ENCODE results near the gene RAB10.

The RAB10 gene

GRCh38 chr2:26000561-26001082 is 33.3 kb upstream of the RAB10 start:
- H3K27ac ChIP-seq (ENCODE audit: low read length): no peak overlapping the region
- H3K27me3 ChIP-seq (ENCODE audit: low read depth, low read length): no peaks in the 10 kb centered on the region
- no peaks in the 10 kb centered on the region for H3K79me2 ChIP-seq (ENCODE audit: low read length)
- H3K36me3 ChIP-seq (replicated peaks; ENCODE audit: low read depth, low read length): no peaks in the 10 kb centered on the region
- H3K9ac ChIP-seq (ENCODE audit: low read length): no peak overlapping the region
- H2AFZ ChIP-seq (ENCODE audit: low read depth, low read length): no peak overlapping the region
- no peaks in the 10 kb centered on the region for H3K9me3 ChIP-seq (ENCODE audit: insufficient read depth, low read length)
- H3K4me2 ChIP-seq (ENCODE audit: low read length): no peak overlapping the region
- peaks cover 16% of the 10 kb centered on the region for H3K4me1 ChIP-seq (ENCODE audit: low read length)
- no peaks in the 10 kb centered on the region for H4K20me1 ChIP-seq (ENCODE audit: insufficient read depth, low read length)
- H3K4me3 ChIP-seq (ENCODE audit: low read length): no peak overlapping the region
- TF ChIP-seq CTCF (IDR thresholded peaks at IDR 0.05; ENCODE audit: low read depth, low read length) (no peak), EZH2phosphoT487 (IDR thresholded peaks at IDR 0.05; ENCODE audit: low read depth) (no peak)

- Histone ChIP-seq H3K36me3 (replicated peaks; ENCODE audit: low read depth, low read length) (no peaks in the 10 kb centered on the region), H3K79me2 (ENCODE audit: low read length) (no peaks in the 10 kb centered on the region), H4K20me1 (ENCODE audit: insufficient read depth, low read length) (no peaks in the 10 kb centered on the region), H2AFZ (ENCODE audit: low read depth, low read length) (no peak overlapping the region), H3K27me3 (ENCODE audit: low read depth, low read length) (no peaks in the 10 kb centered on the region), H3K4me1 (ENCODE audit: low read length) (peaks cover 24% of the 10 kb centered on the region), H3K27ac (ENCODE audit: low read length) (no peak overlapping the region), H3K9ac (ENCODE audit: low read length) (no peak overlapping the region), H3K4me2 (ENCODE audit: low read length) (no peak overlapping the region), H3K4me3 (ENCODE audit: low read length) (no peak overlapping the region), H3K9me3 (ENCODE audit: insufficient read depth, low read length) (no peaks in the 10 kb centered on the region)
- TF ChIP-seq EZH2phosphoT487 (IDR thresholded peaks at IDR 0.05; ENCODE audit: low read depth) (no peak), CTCF (IDR thresholded peaks at IDR 0.05; ENCODE audit: low read depth, low read length) (no peak)
Measured at GRCh38 chr2:26001743-26002351, 32.0 kb upstream of the RAB10 start.

GRCh38 chr2:26002632-26003310 is 31.1 kb upstream of the RAB10 start:
- TF ChIP-seq EZH2phosphoT487 (IDR thresholded peaks at IDR 0.05; ENCODE audit: low read depth): no peak
- no peak for TF ChIP-seq CTCF (IDR thresholded peaks at IDR 0.05; ENCODE audit: low read depth, low read length)
- Histone ChIP-seq H3K27me3 (ENCODE audit: low read depth, low read length) (no peaks in the 10 kb centered on the region), H3K9me3 (ENCODE audit: insufficient read depth, low read length) (no peaks in the 10 kb centered on the region), H3K4me1 (ENCODE audit: low read length) (peaks cover 25% of the 10 kb centered on the region), H3K79me2 (ENCODE audit: low read length) (no peaks in the 10 kb centered on the region), H3K4me3 (ENCODE audit: low read length) (no peak overlapping the region), H3K4me2 (ENCODE audit: low read length) (0 out of 2 replicates have a peak overlapping the region, but pooled peaks have one; percentile 13), H2AFZ (ENCODE audit: low read depth, low read length) (peak overlapping the region; percentile 25; the same call in 1 of the 2 replicates), H4K20me1 (ENCODE audit: insufficient read depth, low read length) (no peaks in the 10 kb centered on the region), H3K36me3 (replicated peaks; ENCODE audit: low read depth, low read length) (no peaks in the 10 kb centered on the region), H3K9ac (ENCODE audit: low read length) (no peak overlapping the region), H3K27ac (ENCODE audit: low read length) (no peak overlapping the region)

GRCh38 chr2:26008095-26008494 is 25.8 kb upstream of the RAB10 start:
- H3K79me2 ChIP-seq (ENCODE audit: low read length): no peaks in the 10 kb centered on the region
- no peaks in the 10 kb centered on the region for H3K27me3 ChIP-seq (ENCODE audit: low read depth, low read length)
- peaks cover 26% of the 10 kb centered on the region for H3K4me1 ChIP-seq (ENCODE audit: low read length)
- no peak overlapping the region for H3K4me2 ChIP-seq (ENCODE audit: low read length)
- no peaks in the 10 kb centered on the region for H3K36me3 ChIP-seq (replicated peaks; ENCODE audit: low read depth, low read length)
- no peak for TF ChIP-seq CTCF (IDR thresholded peaks at IDR 0.05; ENCODE audit: low read depth, low read length)
- no peak for TF ChIP-seq EZH2phosphoT487 (IDR thresholded peaks at IDR 0.05; ENCODE audit: low read depth)
- no peaks in the 10 kb centered on the region for H4K20me1 ChIP-seq (ENCODE audit: insufficient read depth, low read length)
- H3K9me3 ChIP-seq (ENCODE audit: insufficient read depth, low read length): no peaks in the 10 kb centered on the region
- no peak overlapping the region for H2AFZ ChIP-seq (ENCODE audit: low read depth, low read length)
- no peak overlapping the region for H3K4me3 ChIP-seq (ENCODE audit: low read length)
- H3K9ac ChIP-seq (ENCODE audit: low read length): no peak overlapping the region
- no peak overlapping the region for H3K27ac ChIP-seq (ENCODE audit: low read length)
